ENCODE results near the gene RASSF8. TPM values are rescaled to one million over a fixed set of nuclear protein-coding genes. Genes with fewer than 3 reads are reported as not detected.
A peak's percentile ranks its signal among the peaks of the same experiment; 100 is the strongest.

The RASSF8 gene
- total and polyA plus RNA-seq, 4 experiments from 2014 or later, result not detected

DNA sequence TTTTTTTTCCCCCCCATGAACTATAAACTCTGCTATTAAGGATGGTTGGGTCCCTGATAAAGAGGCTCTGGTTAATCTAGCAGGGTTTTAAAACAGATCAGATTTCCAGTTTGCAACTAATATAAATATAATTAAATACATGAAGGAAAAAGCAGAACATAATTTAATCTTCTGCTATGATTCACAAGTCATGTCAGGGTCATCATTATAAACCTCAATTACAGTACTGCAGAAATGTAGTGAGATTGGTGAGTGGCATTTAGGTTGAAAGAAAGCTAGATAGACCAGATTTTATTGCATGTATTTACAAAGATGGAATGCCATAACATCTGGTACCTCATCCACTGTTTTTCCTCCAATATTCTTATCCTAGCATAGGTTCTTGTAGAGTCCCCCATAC lies 14.5 kb upstream of the RASSF8 start:
- CTCF ChIA-PET (ENCODE audit: partially characterized antibody), result no interaction called here
- DNase-seq, result no peak
- no peak overlapping the region for H3K4me3 Mint-ChIP-seq
- no peaks in the 10 kb centered on the region for H3K4me1 Mint-ChIP-seq
- H3K27ac ChIP-seq (ENCODE audit: low read depth, low read length), result no peak overlapping the region
- H3K36me3 ChIP-seq (ENCODE audit: insufficient read depth, low read length), result no peaks in the 10 kb centered on the region
- H3K4me3 ChIP-seq (ENCODE audit: low read length in 2 of 2), result no peak overlapping the region
- peaks cover 0 to 2% (median 0%) of the 10 kb centered on the region in 8 donors for H3K9me3 Mint-ChIP-seq
- POLR2A ChIA-PET (ENCODE audit: partially characterized antibody), result no interaction called here
- no peak overlapping the region for H3K27ac Mint-ChIP-seq
- no peaks in the 10 kb centered on the region for H3K27me3 ChIP-seq (ENCODE audit: insufficient read depth, low read length)
- no peaks in the 10 kb centered on the region for H3K9me3 ChIP-seq (ENCODE audit: control insufficient read depth in 1 of 2, low read length in 2 of 2)
- intact Hi-C loops (cut with micrococcal nuclease), result no loop called here
- peaks cover 3% of the 10 kb centered on the region in 2 donors for H3K27me3 Mint-ChIP-seq
- H3K36me3 Mint-ChIP-seq, result no peaks in the 10 kb centered on the region
- no peaks in the 10 kb centered on the region for H3K4me1 ChIP-seq (ENCODE audit: insufficient read depth, low read length)

GRCh38 chr12:25949343-25949742 lies 9.1 kb upstream of the RASSF8 start:
- Mint-ChIP-seq H3K36me3 (no peaks in the 10 kb centered on the region), H3K27me3 (peaks cover 2% of the 10 kb centered on the region in 2 donors), H3K4me1 (no peaks in the 10 kb centered on the region), H3K27ac (no peak overlapping the region), H3K9me3 (peaks cover 0 to 7% (median 0%) of the 10 kb centered on the region in 8 donors), H3K4me3 (no peak overlapping the region)
- DNase-seq, result no peak
- intact Hi-C loops (cut with micrococcal nuclease), result no loop called here
- ChIA-PET CTCF (ENCODE audit: partially characterized antibody) (no interaction called here), POLR2A (ENCODE audit: partially characterized antibody) (no interaction called here)
- no peaks in the 10 kb centered on the region for H3K27me3 ChIP-seq (ENCODE audit: insufficient read depth, low read length)
- no peaks in the 10 kb centered on the region for H3K9me3 ChIP-seq (ENCODE audit: control insufficient read depth in 1 of 2, low read length in 2 of 2)
- H3K4me3 ChIP-seq (ENCODE audit: low read length in 2 of 2), result no peak overlapping the region
- H3K4me1 ChIP-seq (ENCODE audit: insufficient read depth, low read length), result no peaks in the 10 kb centered on the region
- H3K27ac ChIP-seq (ENCODE audit: low read depth, low read length), result no peak overlapping the region
- H3K36me3 ChIP-seq (ENCODE audit: insufficient read depth, low read length), result no peaks in the 10 kb centered on the region

DNA sequence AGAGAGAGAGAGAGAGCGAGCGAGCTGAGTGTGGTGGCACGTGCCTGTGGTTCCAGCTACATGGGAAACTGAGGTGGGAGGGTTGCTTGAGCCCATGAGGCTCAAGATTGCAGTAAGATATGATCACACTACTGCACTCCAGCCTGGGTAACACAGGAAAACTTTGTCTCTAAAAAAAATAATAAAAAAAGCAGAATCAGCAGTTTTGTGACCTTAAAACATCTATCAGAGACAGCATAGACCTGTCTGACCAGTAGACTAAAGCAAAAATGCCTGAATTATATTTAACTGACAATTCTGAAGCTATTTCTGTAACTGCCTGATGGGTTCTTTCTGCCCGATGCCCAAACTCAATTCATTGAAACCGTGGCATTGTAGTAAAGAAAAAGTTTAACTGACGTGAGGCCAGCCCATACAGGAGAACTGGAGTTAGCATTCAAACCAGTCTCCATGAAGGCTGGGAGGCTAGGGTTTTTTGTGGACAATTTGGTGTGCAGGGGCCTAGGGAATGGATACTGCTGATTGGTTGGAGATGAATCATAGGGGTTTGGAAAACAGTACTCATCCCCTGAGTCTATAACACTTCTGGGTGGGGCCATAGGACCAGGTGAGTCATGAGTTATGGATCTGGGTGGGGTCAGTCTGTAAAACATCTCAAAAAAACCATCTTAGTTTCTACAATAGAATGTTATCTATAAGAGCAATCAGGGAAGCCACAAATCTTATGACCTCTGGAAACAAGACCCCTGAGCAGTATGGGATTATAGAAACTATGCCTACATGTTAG lies 8.0 kb upstream of the RASSF8 start:
- H3K9me3 Mint-ChIP-seq, result peaks cover 0 to 7% (median 0%) of the 10 kb centered on the region in 8 donors
- H3K4me3 ChIP-seq (ENCODE audit: low read length in 2 of 2), result no peak overlapping the region
- no peaks in the 10 kb centered on the region for H3K36me3 ChIP-seq (ENCODE audit: insufficient read depth, low read length)
- no peak overlapping the region for H3K27ac Mint-ChIP-seq
- intact Hi-C loops (cut with micrococcal nuclease), result no loop called here
- ChIA-PET POLR2A (ENCODE audit: partially characterized antibody) (no interaction called here), CTCF (ENCODE audit: partially characterized antibody) (no interaction called here)
- H3K4me1 ChIP-seq (ENCODE audit: insufficient read depth, low read length), result no peaks in the 10 kb centered on the region
- no peak overlapping the region for H3K4me3 Mint-ChIP-seq
- H3K27ac ChIP-seq (ENCODE audit: low read depth, low read length), result no peak overlapping the region
- H3K27me3 ChIP-seq (ENCODE audit: insufficient read depth, low read length), result no peaks in the 10 kb centered on the region
- DNase-seq, result no peak
- H3K9me3 ChIP-seq (ENCODE audit: control insufficient read depth in 1 of 2, low read length in 2 of 2), result no peaks in the 10 kb centered on the region
- no peaks in the 10 kb centered on the region for H3K36me3 Mint-ChIP-seq
- H3K4me1 Mint-ChIP-seq, result no peaks in the 10 kb centered on the region
- H3K27me3 Mint-ChIP-seq, result peaks cover 6 to 7% of the 10 kb centered on the region in 2 donors

DNA sequence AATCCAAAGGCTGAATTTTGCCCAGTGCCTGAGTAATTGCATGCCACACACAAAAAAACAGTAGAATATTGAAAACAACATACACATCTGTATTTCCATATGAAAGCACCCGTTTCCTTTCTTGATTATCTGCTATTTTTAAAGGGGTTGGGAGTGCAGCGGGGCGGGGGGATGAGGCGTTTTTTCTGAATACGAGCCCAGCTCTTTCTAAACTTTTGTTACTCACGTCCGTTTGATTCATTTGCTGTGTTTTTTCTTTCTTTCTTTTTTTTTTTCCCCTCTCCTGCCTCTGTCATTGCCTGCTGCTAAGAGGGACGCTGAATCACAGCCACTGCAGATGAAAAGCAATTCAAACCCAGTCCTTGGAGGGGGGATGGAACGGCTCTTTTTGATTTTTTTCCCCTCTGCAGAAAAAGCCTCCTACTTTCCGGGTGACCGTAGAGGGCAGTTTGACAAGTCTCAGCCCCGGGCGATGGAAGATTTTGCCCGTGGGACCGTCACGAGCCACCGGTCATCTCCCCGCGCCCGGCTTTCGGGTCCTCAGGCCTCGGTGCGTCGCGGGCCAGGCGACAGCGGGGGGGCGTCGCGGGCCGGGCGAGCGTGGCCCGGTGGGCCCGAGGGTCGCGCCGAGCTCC lies 572 bp upstream of the RASSF8 start:
- Histone ChIP-seq H3K4me3 (ENCODE audit: low read length in 2 of 2) (no peak overlapping the region), H3K9me3 (ENCODE audit: control insufficient read depth in 1 of 2, low read length in 2 of 2) (no peaks in the 10 kb centered on the region), H3K27me3 (ENCODE audit: insufficient read depth, low read length) (peaks cover 17% of the 10 kb centered on the region), H3K36me3 (ENCODE audit: insufficient read depth, low read length) (no peaks in the 10 kb centered on the region), H3K4me1 (ENCODE audit: insufficient read depth, low read length) (peaks cover 17% of the 10 kb centered on the region), H3K27ac (ENCODE audit: low read depth, low read length) (no peak overlapping the region)
- peaks cover 0 to 5% (median 0%) of the 10 kb centered on the region in 8 donors for H3K9me3 Mint-ChIP-seq
- CTCF ChIA-PET (ENCODE audit: partially characterized antibody), result no interaction called here
- H3K4me3 Mint-ChIP-seq, result peak overlapping the region; percentile 39 to 77 (median 58)
- H3K27ac Mint-ChIP-seq, result no peak overlapping the region
- no peaks in the 10 kb centered on the region for H3K36me3 Mint-ChIP-seq
- H3K4me1 Mint-ChIP-seq, result peaks cover 7 to 31% (median 14%) of the 10 kb centered on the region in 4 donors
- DNase-seq, result no peak
- H3K27me3 Mint-ChIP-seq, result peaks cover 41 to 45% of the 10 kb centered on the region in 2 donors
- intact Hi-C loops (cut with micrococcal nuclease), result no loop called here
- POLR2A ChIA-PET (ENCODE audit: partially characterized antibody), result no interaction called here

DNA sequence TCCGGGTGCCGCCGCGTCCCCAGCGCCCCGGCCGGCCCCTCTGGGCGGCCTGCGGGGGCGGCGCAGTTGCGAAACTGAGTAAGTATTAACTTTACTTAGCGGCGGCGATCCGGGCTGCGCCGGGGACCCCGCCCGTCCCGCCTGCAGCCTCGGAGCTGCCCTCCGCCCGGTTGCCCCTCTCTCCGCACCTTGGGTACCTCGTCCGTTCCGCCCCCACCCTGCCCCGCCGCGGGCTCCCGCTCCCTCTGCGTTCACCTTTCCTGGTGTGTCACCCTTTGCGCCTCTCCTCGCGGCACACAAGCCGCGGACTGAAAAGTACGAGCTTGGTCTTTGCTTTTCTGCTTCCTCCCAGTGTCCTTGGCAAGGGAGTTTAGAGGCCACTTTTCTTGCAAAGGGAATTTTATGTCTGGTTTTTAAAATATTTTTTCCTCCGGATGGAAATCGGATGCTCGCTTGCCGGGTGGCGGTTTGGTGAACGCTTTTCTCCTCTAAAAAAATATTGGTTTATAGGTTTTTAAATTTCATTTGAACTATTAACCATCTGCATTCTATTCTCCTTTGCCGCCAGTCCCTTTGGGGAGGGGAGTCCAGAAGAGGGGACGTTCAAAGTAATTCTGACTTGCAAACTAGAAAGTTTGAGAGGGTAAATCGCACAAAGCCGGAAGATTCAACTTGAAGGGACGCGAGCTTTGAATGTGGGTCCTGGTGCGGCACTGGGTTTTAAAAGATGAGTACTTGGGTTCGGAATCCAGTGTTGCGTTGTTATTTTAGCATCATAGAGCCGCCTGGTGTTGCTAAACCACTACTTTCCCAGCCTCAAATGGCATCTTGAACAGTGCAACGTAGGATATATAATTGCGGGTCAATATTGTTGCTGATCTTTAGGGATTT lies 834 bp downstream of the RASSF8 start:
- no peak for DNase-seq
- ChIA-PET CTCF (ENCODE audit: partially characterized antibody) (no interaction called here), POLR2A (ENCODE audit: partially characterized antibody) (no interaction called here)
- peaks cover 0 to 5% (median 0%) of the 10 kb centered on the region in 8 donors for H3K9me3 Mint-ChIP-seq
- no peak overlapping the region for H3K27ac Mint-ChIP-seq
- H3K27me3 ChIP-seq (ENCODE audit: insufficient read depth, low read length), result peaks cover 17% of the 10 kb centered on the region
- H3K36me3 Mint-ChIP-seq, result no peaks in the 10 kb centered on the region
- intact Hi-C loops (cut with micrococcal nuclease), result no loop called here
- peaks cover 17% of the 10 kb centered on the region for H3K4me1 ChIP-seq (ENCODE audit: insufficient read depth, low read length)
- no peaks in the 10 kb centered on the region for H3K36me3 ChIP-seq (ENCODE audit: insufficient read depth, low read length)
- H3K4me1 Mint-ChIP-seq, result peaks cover 7 to 31% (median 14%) of the 10 kb centered on the region in 4 donors
- peak overlapping the region in 1 of 2 donors; percentile 11 for H3K4me3 ChIP-seq (ENCODE audit: low read length in 2 of 2)
- H3K9me3 ChIP-seq (ENCODE audit: control insufficient read depth in 1 of 2, low read length in 2 of 2), result no peaks in the 10 kb centered on the region
- no peak overlapping the region for H3K27ac ChIP-seq (ENCODE audit: low read depth, low read length)
- peak overlapping the region; percentile 63 to 81 (median 72) for H3K4me3 Mint-ChIP-seq
- peaks cover 39 to 48% of the 10 kb centered on the region in 2 donors for H3K27me3 Mint-ChIP-seq

GRCh38 chr12:25960143-25960542 lies 1.7 kb downstream of the RASSF8 start:
- Histone ChIP-seq H3K4me1 (ENCODE audit: insufficient read depth, low read length) (peaks cover 17% of the 10 kb centered on the region), H3K9me3 (ENCODE audit: control insufficient read depth in 1 of 2, low read length in 2 of 2) (no peaks in the 10 kb centered on the region), H3K27ac (ENCODE audit: low read depth, low read length) (no peak overlapping the region), H3K4me3 (ENCODE audit: low read length in 2 of 2) (no peak overlapping the region), H3K36me3 (ENCODE audit: insufficient read depth, low read length) (no peaks in the 10 kb centered on the region), H3K27me3 (ENCODE audit: insufficient read depth, low read length) (peaks cover 17% of the 10 kb centered on the region)
- peak overlapping the region; percentile 4 to 81 (median 71) for H3K4me3 Mint-ChIP-seq
- H3K36me3 Mint-ChIP-seq, result no peaks in the 10 kb centered on the region
- H3K27ac Mint-ChIP-seq, result no peak overlapping the region
- peaks cover 7 to 31% (median 14%) of the 10 kb centered on the region in 4 donors for H3K4me1 Mint-ChIP-seq
- DNase-seq, result no peak
- CTCF ChIA-PET (ENCODE audit: partially characterized antibody), result no interaction called here
- intact Hi-C loops (cut with micrococcal nuclease), result no loop called here
- POLR2A ChIA-PET (ENCODE audit: partially characterized antibody), result no interaction called here
- H3K9me3 Mint-ChIP-seq, result peaks cover 0 to 5% (median 0%) of the 10 kb centered on the region in 8 donors
- peaks cover 35 to 45% of the 10 kb centered on the region in 2 donors for H3K27me3 Mint-ChIP-seq

GRCh38 chr12:25960961-25961360 lies 2.5 kb downstream of the RASSF8 start:
- Histone ChIP-seq H3K4me3 (ENCODE audit: low read length in 2 of 2) (no peak overlapping the region), H3K27ac (ENCODE audit: low read depth, low read length) (no peak overlapping the region), H3K4me1 (ENCODE audit: insufficient read depth, low read length) (peaks cover 17% of the 10 kb centered on the region), H3K36me3 (ENCODE audit: insufficient read depth, low read length) (no peaks in the 10 kb centered on the region), H3K27me3 (ENCODE audit: insufficient read depth, low read length) (peaks cover 17% of the 10 kb centered on the region), H3K9me3 (ENCODE audit: control insufficient read depth in 1 of 2, low read length in 2 of 2) (no peaks in the 10 kb centered on the region)
- peaks cover 36 to 41% of the 10 kb centered on the region in 2 donors for H3K27me3 Mint-ChIP-seq
- ChIA-PET CTCF (ENCODE audit: partially characterized antibody) (no interaction called here), POLR2A (ENCODE audit: partially characterized antibody) (interaction anchor here (0.6 kb wide), 1 partner anchor 497 kb away, joined by 3 read pairs; no protein-coding TSS in a partner anchor)
- no peak for DNase-seq
- H3K27ac Mint-ChIP-seq, result no peak overlapping the region
- no peaks in the 10 kb centered on the region for H3K36me3 Mint-ChIP-seq
- H3K4me1 Mint-ChIP-seq, result peaks cover 7 to 31% (median 14%) of the 10 kb centered on the region in 4 donors
- intact Hi-C loops (cut with micrococcal nuclease), result no loop called here
- peaks cover 0 to 8% (median 0%) of the 10 kb centered on the region in 8 donors for H3K9me3 Mint-ChIP-seq
- H3K4me3 Mint-ChIP-seq, result no peak overlapping the region
